Body of pancreas (tissue), 4 donors: Measurements from ENCODE around the gene MKNK2.

Source experiments
- CTCF ChIP-seq, 7 experiments: fragments of 450-650 bp in 4 of 7; fragments of 200-600 bp in 3 of 7; sonication (generic) in 3 of 7; IDR thresholded peaks; one replicate each; pipeline ENCODE4 v1.5.1; 2016 to 2019; ENCODE audit warnings: antibody characterized with exemption in 7 of 7
- POLR2A ChIP-seq, 3 donors: fragments of 450-650 bp; IDR thresholded peaks; one replicate each; pipeline ENCODE4 v1.6.1; 2016; ENCODE audit warnings: antibody characterized with exemption in 3 of 3, mild to moderate bottlenecking in 2 of 3

GRCh38 chr19:2043961-2044708 lies 6.9 kb downstream of the MKNK2 start:
- TF ChIP-seq POLR2A (IDR thresholded peaks at IDR 0.05) (no peak), CTCF (IDR thresholded peaks at IDR 0.05) (no peak)
